HCT116 (cell line): ENCODE measurements around the gene PTGDS. TPM values are rescaled to one million over a fixed set of nuclear protein-coding genes. Genes with fewer than 3 reads are reported as not detected.

Experiments
- ATAC-seq: fragments of 200-7000 bp; cut with Tn5 transposase; 2 replicates; pipeline ENCODE4 v1.9.1; 2020; ENCODE audit warnings: mild to moderate bottlenecking, moderate library complexity
- BruUV-seq: library from RNA; stranded (reverse); fragments of 400-500 nt; replicated peaks from 2 replicates; lab custom pipeline; 2021; lab: Mats Ljungman, UMichigan
- CTCF ChIA-PET: fragments of 300-600 bp; sonication (Branson Sonifier 250); formaldehyde crosslinking; loops from one replicate; lab custom pipeline; 2021; ENCODE audit warnings: antibody characterized with exemption; lab: Charles Lee
- POLR2A ChIA-PET: fragments of 300-600, 350-600 bp; sonication (Branson Sonifier 250); formaldehyde crosslinking; loops from one replicate; lab custom pipeline; 2021; ENCODE audit warnings: antibody characterized with exemption; lab: Charles Lee
- RAD21 ChIA-PET, 2 experiments: fragments of 300-600 bp; sonication (Branson Sonifier 250); formaldehyde crosslinking; loops; one replicate each; lab custom pipeline; 2023; ENCODE audit warnings: low total read pairs in 2 of 2; ENCODE audit not compliant: uncharacterized antibody in 2 of 2, unreplicated experiment in 2 of 2, low non-redundant PET in 1 of 2; lab: Charles Lee
- DNase-seq: peaks from one replicate; pipeline ENCODE4 v3.0.0-alpha.2; 2010; ENCODE audit warnings: low read depth, low spot score
- H2AFZ ChIP-seq: fragments of 200-600 bp; shearing (Covaris generic), sonication (generic); 2 replicates; pipeline ENCODE4 v1.6.1; 2017; ENCODE audit warnings: low read depth, mixed run types, mixed read lengths, antibody characterized with exemption, low read length; ENCODE audit not compliant: poor library complexity, severe bottlenecking
- H3K27ac ChIP-seq: 2 replicates; pipeline ENCODE4 v1.5.1; 2012; ENCODE audit warnings: low read depth, low read length
- H3K27me3 ChIP-seq: fragments of 200-600 bp; sonication (generic); 2 replicates; pipeline ENCODE4 v1.6.1; 2016; ENCODE audit warnings: mixed run types, low read length, mixed read lengths; ENCODE audit not compliant: insufficient read depth
- H3K36me3 ChIP-seq, 2 experiments: fragments of 200-500 bp in 1 of 2; fragments of 200-600 bp in 1 of 2; sonication (Bioruptor generic) in 1 of 2; sonication (generic) in 1 of 2; 2 replicates each; pipeline versions ENCODE4 v1.5.1 to v1.6.1; 2014 to 2016; ENCODE audit warnings: low read length in 2 of 2, inconsistent platforms in 1 of 2, mixed read lengths in 1 of 2, mixed run types in 1 of 2; ENCODE audit not compliant: insufficient read depth in 2 of 2, control insufficient read depth in 1 of 2
- H3K4me1 ChIP-seq, 2 experiments: fragments of 200-600 bp in 1 of 2; sonication (generic) in 1 of 2; 2 replicates each; pipeline versions ENCODE4 v1.5.1 to v1.6.1; 2012 to 2017; ENCODE audit warnings: low read length in 2 of 2, inconsistent platforms in 1 of 2, mild to moderate bottlenecking in 1 of 2, mixed read lengths in 1 of 2, mixed run types in 1 of 2, moderate library complexity in 1 of 2; ENCODE audit not compliant: insufficient read depth in 2 of 2, control insufficient read depth in 1 of 2
- H3K4me2 ChIP-seq: fragments of 200-600 bp; sonication (generic); 2 replicates; pipeline ENCODE4 v1.6.1; 2017; ENCODE audit warnings: mixed run types, low read length, mixed read lengths
- H3K4me3 ChIP-seq, 2 experiments: fragments of 200-600 bp in 1 of 2; sonication (generic) in 1 of 2; replicated peaks in 1 of 2; 2 replicates each; pipeline ENCODE4 v1.5.1; 2011 to 2016; ENCODE audit warnings: low read length in 2 of 2, control low read depth in 1 of 2, low read depth in 1 of 2, mild to moderate bottlenecking in 1 of 2, mixed read lengths in 1 of 2, mixed run types in 1 of 2
- H3K79me2 ChIP-seq: fragments of 200-600 bp; sonication (generic); 2 replicates; pipeline ENCODE4 v1.6.1; 2017; ENCODE audit warnings: mild to moderate bottlenecking, mixed run types, low read length, moderate library complexity, mixed read lengths; ENCODE audit not compliant: insufficient read depth
- H3K9ac ChIP-seq: fragments of 200-600 bp; sonication (generic); 2 replicates; pipeline ENCODE4 v1.6.1; 2016; ENCODE audit warnings: low read length, mixed read lengths
- H3K9me2 ChIP-seq: fragments of 200-600 bp; sonication (generic), shearing (Covaris generic); 2 replicates; pipeline ENCODE4 v1.6.1; 2017; ENCODE audit warnings: mixed run types, mild to moderate bottlenecking, moderate library complexity; ENCODE audit not compliant: insufficient read depth
- H3K9me3 ChIP-seq, 2 experiments: fragments of 200-500 bp in 1 of 2; fragments of 200-600 bp in 1 of 2; sonication (Bioruptor generic) in 1 of 2; sonication (generic) in 1 of 2; 2 replicates each; pipeline ENCODE4 v1.6.1; 2014 to 2017; ENCODE audit warnings: low read length in 2 of 2, mixed read lengths in 2 of 2, inconsistent platforms in 1 of 2, low read depth in 1 of 2, mild to moderate bottlenecking in 1 of 2, mixed run types in 1 of 2, moderate library complexity in 1 of 2; ENCODE audit not compliant: control insufficient read depth in 1 of 2, insufficient read depth in 1 of 2
- H4K20me1 ChIP-seq: fragments of 200-600 bp; sonication (generic), shearing (Covaris generic); 2 replicates; pipeline ENCODE4 v1.6.1; 2017; ENCODE audit warnings: mixed run types, mild to moderate bottlenecking, moderate library complexity; ENCODE audit not compliant: insufficient read depth
- CBX3 ChIP-seq: IDR thresholded peaks from 2 replicates; pipeline ENCODE4 v1.6.1; 2012; ENCODE audit warnings: low read depth
- CEBPB ChIP-seq: IDR thresholded peaks from 2 replicates; pipeline ENCODE4 v1.6.1; 2012; ENCODE audit warnings: low read depth
- ELF1 ChIP-seq: IDR thresholded peaks from 2 replicates; pipeline ENCODE4 v1.6.1; 2012; ENCODE audit warnings: low read depth, borderline replicate concordance
- POLR2A ChIP-seq: IDR thresholded peaks from 2 replicates; pipeline ENCODE4 v1.7.0; 2011; ENCODE audit warnings: borderline replicate concordance; ENCODE audit not compliant: insufficient read depth, insufficient read length; ENCODE audit errors: extremely low read depth
- RAD21 ChIP-seq: IDR thresholded peaks from 2 replicates; pipeline ENCODE4 v1.6.1; 2012; ENCODE audit warnings: low read depth, mild to moderate bottlenecking
- SIN3A ChIP-seq: IDR thresholded peaks from 2 replicates; pipeline ENCODE4 v1.6.1; 2012; ENCODE audit warnings: low read depth
- TCF7L2 ChIP-seq: IDR thresholded peaks from 2 replicates; pipeline ENCODE4 v1.7.0; 2011; ENCODE audit warnings: borderline replicate concordance, inconsistent platforms; ENCODE audit not compliant: insufficient read depth, insufficient read length; ENCODE audit errors: extremely low read depth
- ZNF274 ChIP-seq: fragments of 200-500 bp; sonication (Bioruptor generic); IDR thresholded peaks from 2 replicates; pipeline ENCODE4 v1.6.1; 2014; ENCODE audit warnings: mild to moderate bottlenecking, low read depth, low read length, inconsistent platforms
- intact Hi-C: fragments of 100-400 bp; cut with micrococcal nuclease; formaldehyde crosslinking; loops from 2 replicates; pipeline ENCODE4 v1.10.0; 2022
- total RNA-seq: library from RNA; stranded (reverse); gene quantifications from one replicate; pipeline ENCODE4 v1.2.1, GENCODE V29; 2021; ENCODE audit not compliant: unreplicated experiment

Gene PTGDS
- total RNA-seq, 1 experiment from 2014 or later, result 3.1 TPM

DNA sequence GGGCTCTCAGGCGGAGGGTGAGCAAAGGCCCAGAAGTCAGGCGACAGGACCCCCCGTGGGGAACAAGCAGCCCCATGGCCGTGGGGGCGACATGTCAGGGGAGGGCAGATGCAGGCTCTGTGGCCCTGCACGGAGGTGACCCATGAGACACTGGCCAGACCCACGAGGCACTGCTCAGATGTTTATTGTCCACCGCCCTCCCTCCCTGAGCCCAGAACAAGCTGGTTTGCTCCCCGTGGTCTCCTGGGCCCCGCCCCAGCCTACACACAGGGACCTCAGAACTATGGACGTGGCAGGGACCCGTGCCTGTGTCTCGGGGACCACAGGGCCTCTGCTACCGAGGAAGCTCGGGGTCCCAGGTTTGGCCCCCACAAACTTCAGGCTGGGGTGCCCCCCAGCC, 52.7 kb downstream of the PTGDS start:
- Histone ChIP-seq H3K27me3 (no peaks in the 10 kb centered on the region), H3K4me2 (no peak overlapping the region), H3K36me3 (no peaks in the 10 kb centered on the region), H3K27ac (no peak overlapping the region), H2AFZ (no peak overlapping the region), H3K9me3 (no peaks in the 10 kb centered on the region), H3K4me1 (peaks cover 37 to 54% of the 10 kb centered on the region in 2 experiments), H3K79me2 (peaks cover 27% of the 10 kb centered on the region; the same call in 1 of the 2 replicates), H4K20me1 (no peaks in the 10 kb centered on the region), H3K9me2 (no peaks in the 10 kb centered on the region), H3K4me3 (no peak overlapping the region), H3K9ac (no peak overlapping the region)
- ChIA-PET RAD21 (interaction anchor here in 1 of 2 experiments (1.2 kb wide), 1 partner anchor 82 kb away, joined by 4 read pairs; no protein-coding TSS in a partner anchor), POLR2A (interaction anchor here (0.7 to 1.4 kb wide), 4 partner anchors 38 to 211 kb away, joined by 3 to 6 read pairs (median 6); partner anchors contain the start of genes PAXX and TUBB4B), CTCF (interaction anchor here (0.6 to 2.1 kb wide), 38 partner anchors 9 to 336 kb away, joined by 3 to 42 read pairs (median 5); partner anchors contain the start of genes AJM1, CLIC3, ENTPD2 and FBXW5)
- intact Hi-C loops, result no loop called here
- no peak for DNase-seq
- BruUV-seq, result no TSS peak
- no peak for TF ChIP-seq SIN3A
- no peak for ATAC-seq

DNA sequence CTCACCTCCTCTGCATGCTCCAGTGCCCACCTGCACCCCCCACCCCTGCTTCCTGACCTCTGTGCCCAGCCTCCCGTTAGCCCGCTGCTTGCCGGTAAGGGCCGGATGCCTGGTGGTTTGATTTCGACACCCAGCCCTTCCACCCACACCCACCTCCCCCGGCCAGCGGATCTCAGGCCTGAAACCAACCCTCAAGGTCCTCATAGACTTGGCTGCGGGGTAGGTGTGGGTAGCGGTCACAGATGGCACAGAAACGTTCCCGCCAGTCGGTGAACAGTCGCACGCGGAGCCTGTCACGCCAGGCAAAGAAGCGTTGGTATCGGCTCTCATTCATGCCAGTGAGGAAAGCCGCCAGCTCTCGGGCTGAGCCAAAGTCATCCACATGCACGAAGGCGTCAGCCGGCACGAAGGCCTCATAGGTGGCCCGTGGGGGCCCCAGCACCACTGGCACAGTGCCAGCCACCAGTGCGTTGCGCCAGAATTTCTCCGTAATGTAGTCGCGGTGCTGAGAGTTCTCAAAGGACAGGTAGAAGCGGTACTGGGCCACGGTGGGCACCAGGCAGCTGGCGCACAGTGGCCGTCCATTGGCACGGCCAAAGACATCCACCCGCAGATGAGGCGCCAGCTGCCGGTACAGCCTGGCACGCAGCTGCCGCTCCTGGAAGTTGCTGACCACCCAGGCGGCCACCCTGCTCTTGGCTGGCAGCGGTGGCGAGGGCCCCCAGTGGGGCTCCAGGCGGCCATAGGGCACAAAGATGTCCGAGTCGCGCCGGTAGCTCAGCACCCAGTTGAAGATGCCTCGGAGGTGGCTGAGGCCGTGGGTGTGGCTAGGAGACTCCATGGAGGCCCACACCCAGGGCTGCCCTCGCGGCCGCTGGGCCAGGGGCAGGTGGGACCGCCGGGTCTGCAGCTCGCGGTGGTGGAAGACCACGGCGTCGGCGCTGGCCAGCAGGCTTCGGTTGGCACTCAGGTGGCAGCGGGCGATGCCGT, 53.5 kb downstream of the PTGDS start:
- no peak overlapping the region for H3K9ac ChIP-seq
- ChIA-PET CTCF (interaction anchor here (0.8 to 2.1 kb wide), 2 partner anchors 83 kb away, joined by 5 to 42 read pairs; no protein-coding TSS in a partner anchor), RAD21 (interaction anchor here in 1 of 2 experiments (0.6 kb wide), 1 partner anchor 18 kb away, joined by 4 read pairs; no protein-coding TSS in a partner anchor), POLR2A (no interaction called here)
- no peak overlapping the region for H3K4me2 ChIP-seq
- ATAC-seq (no peak), DNase-seq (no peak)
- no peak for TF ChIP-seq CEBPB
- no peak for TF ChIP-seq RAD21
- TF ChIP-seq SIN3A, result no peak
- TF ChIP-seq CBX3, result no peak
- TF ChIP-seq TCF7L2, result no peak
- no peak for TF ChIP-seq ELF1
- no peak for TF ChIP-seq ZNF274
- TF ChIP-seq POLR2A, result no peak
- peaks cover 31 to 53% of the 10 kb centered on the region in 2 experiments for H3K4me1 ChIP-seq
- H4K20me1 ChIP-seq, result no peaks in the 10 kb centered on the region
- H3K27me3 ChIP-seq, result no peaks in the 10 kb centered on the region
- BruUV-seq, result no TSS peak
- intact Hi-C loops, result no loop called here
- no peaks in the 10 kb centered on the region for H3K9me2 ChIP-seq
- H3K27ac ChIP-seq, result no peak overlapping the region
- H3K36me3 ChIP-seq, result no peaks in the 10 kb centered on the region
- no peaks in the 10 kb centered on the region for H3K9me3 ChIP-seq
- H3K79me2 ChIP-seq, result peaks cover 18% of the 10 kb centered on the region; the same call in 1 of the 2 replicates
- no peak overlapping the region for H3K4me3 ChIP-seq
- H2AFZ ChIP-seq, result no peak overlapping the region

Other genes starting within 250 kb of the PTGDS start
- not detected for gene LCN10, start 234.6 kb upstream of the PTGDS start, total RNA-seq
- not detected for gene LCN6, start 229.0 kb upstream of the PTGDS start, total RNA-seq
- gene LCN8, start 219.3 kb upstream of the PTGDS start, total RNA-seq, result not detected
- 0.76 TPM for gene LCN15, start 213.0 kb upstream of the PTGDS start, total RNA-seq
- 73.6 TPM for gene TMEM141, start 186.2 kb upstream of the PTGDS start, total RNA-seq
- gene CCDC183, start 181.2 kb upstream of the PTGDS start, total RNA-seq, result 2.8 TPM
- gene RABL6, start 169.6 kb upstream of the PTGDS start, total RNA-seq, result 98.6 TPM
- gene AJM1, start 135.0 kb upstream of the PTGDS start, total RNA-seq, result 7.1 TPM
- gene PHPT1, start 128.1 kb upstream of the PTGDS start, total RNA-seq, result 148 TPM
- 17.3 TPM for gene MAMDC4, start 125.2 kb upstream of the PTGDS start, total RNA-seq
- 311 TPM for gene EDF1, start 111.2 kb upstream of the PTGDS start, total RNA-seq
- 28.4 TPM for gene TRAF2, start 91.0 kb upstream of the PTGDS start, total RNA-seq
- 88.0 TPM for gene FBXW5, start 32.8 kb upstream of the PTGDS start, total RNA-seq
- gene C8G, start 32.3 kb upstream of the PTGDS start, total RNA-seq, result 2.1 TPM
- 4.2 TPM for gene LCN12, start 25.2 kb upstream of the PTGDS start, total RNA-seq
- 0.44 TPM for gene LCNL1, start 5.5 kb downstream of the PTGDS start, total RNA-seq
- 89.0 TPM for gene PAXX, start 14.9 kb downstream of the PTGDS start, total RNA-seq
- gene CLIC3, start 19.1 kb downstream of the PTGDS start, total RNA-seq, result 8.4 TPM
- 114 TPM for gene ABCA2, start 50.7 kb downstream of the PTGDS start, total RNA-seq
- gene FUT7, start 54.6 kb downstream of the PTGDS start, total RNA-seq, result not detected
- 98.8 TPM for gene NPDC1, start 68.7 kb downstream of the PTGDS start, total RNA-seq
- 32.5 TPM for gene ENTPD2, start 76.6 kb downstream of the PTGDS start, total RNA-seq
- gene SAPCD2, start 93.1 kb downstream of the PTGDS start, total RNA-seq, result 71.7 TPM
- gene UAP1L1, start 100.0 kb downstream of the PTGDS start, total RNA-seq, result 11.0 TPM
- 50.9 TPM for gene MAN1B1, start 109.5 kb downstream of the PTGDS start, total RNA-seq
- 291 TPM for gene DPP7, start 137.2 kb downstream of the PTGDS start, total RNA-seq
- 23.1 TPM for gene GRIN1, start 161.7 kb downstream of the PTGDS start, total RNA-seq
- gene LRRC26, start 192.5 kb downstream of the PTGDS start, total RNA-seq, result 2.4 TPM
- gene TMEM210, start 194.6 kb downstream of the PTGDS start, total RNA-seq, result not detected
- gene ANAPC2, start 211.1 kb downstream of the PTGDS start, total RNA-seq, result 75.5 TPM
- gene SSNA1, start 211.2 kb downstream of the PTGDS start, total RNA-seq, result 84.7 TPM
- gene TPRN, start 223.2 kb downstream of the PTGDS start, total RNA-seq, result 24.9 TPM
- 45.0 TPM for gene TMEM203, start 228.1 kb downstream of the PTGDS start, total RNA-seq
- 28.4 TPM for gene NDOR1, start 228.2 kb downstream of the PTGDS start, total RNA-seq
- gene RNF208, start 244.7 kb downstream of the PTGDS start, total RNA-seq, result 26.1 TPM
- gene CYSRT1, start 247.7 kb downstream of the PTGDS start, total RNA-seq, result 4.3 TPM
- gene RNF224, start 250.0 kb downstream of the PTGDS start, total RNA-seq, result 0.30 TPM